ENCODE data around the gene TRIM46.

DNA sequence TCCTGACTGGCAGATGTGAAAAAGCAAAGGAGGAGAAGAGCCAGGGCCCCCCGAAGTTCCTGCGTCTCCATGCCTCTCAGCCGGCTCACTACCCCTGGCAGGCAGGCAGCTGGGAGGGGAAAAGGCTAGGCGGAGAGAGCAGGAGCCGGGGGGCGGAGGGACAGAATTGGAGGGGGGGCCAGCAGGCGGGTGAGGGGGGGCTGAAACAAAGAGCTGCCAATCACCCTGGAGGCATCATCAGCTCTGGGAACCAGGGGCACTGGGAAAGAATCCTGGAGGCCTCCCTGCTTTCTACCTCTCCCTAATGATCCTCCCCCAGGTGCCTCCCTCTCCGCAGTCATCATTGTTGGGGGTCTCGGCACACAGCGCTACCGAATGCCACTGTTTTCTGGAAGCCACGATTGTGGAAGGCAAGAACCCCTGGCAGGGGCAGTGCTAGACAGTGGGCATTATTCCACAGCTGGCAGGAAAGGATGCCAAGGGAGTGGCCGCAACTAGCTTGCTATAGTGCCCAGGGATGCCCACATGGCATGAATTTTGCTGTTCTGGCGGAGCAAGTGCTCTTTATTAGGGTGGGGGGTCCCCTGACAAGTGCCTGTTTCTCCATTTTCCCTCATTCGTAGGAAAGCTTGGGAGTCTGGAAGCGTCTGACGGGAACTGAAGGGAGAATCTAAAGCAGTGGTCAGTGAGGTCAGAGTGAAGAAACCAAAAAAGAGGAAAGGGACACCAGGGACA, 34.3 kb downstream of the TRIM46 start, which contains the start of gene THBS3:
- TF ChIP-seq, protein P1, sequence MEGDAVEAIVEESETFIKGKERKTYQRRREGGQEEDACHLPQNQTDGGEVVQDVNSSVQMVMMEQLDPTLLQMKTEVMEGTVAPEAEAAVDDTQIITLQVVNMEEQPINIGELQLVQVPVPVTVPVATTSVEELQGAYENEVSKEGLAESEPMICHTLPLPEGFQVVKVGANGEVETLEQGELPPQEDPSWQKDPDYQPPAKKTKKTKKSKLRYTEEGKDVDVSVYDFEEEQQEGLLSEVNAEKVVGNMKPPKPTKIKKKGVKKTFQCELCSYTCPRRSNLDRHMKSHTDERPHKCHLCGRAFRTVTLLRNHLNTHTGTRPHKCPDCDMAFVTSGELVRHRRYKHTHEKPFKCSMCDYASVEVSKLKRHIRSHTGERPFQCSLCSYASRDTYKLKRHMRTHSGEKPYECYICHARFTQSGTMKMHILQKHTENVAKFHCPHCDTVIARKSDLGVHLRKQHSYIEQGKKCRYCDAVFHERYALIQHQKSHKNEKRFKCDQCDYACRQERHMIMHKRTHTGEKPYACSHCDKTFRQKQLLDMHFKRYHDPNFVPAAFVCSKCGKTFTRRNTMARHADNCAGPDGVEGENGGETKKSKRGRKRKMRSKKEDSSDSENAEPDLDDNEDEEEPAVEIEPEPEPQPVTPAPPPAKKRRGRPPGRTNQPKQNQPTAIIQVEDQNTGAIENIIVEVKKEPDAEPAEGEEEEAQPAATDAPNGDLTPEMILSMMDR (IDR thresholded peaks at IDR 0.05): no peak
- TF ChIP-seq POLR2A (IDR thresholded peaks at IDR 0.05): no peak
